Activated CD8-positive, alpha-beta memory T cell treated with anti-CD3 and anti-CD28 coated beads for 1 hour (primary cell): ENCODE measurements around the gene LMOD2.

Experiments
- DNase-seq, 2 donors: peaks; one replicate each; pipeline ENCODE4 v3.0.0-alpha.2; 2020; ENCODE audit warnings: low read depth in 1 of 2; ENCODE audit errors: extremely low read depth in 1 of 2

The LMOD2 gene

DNA sequence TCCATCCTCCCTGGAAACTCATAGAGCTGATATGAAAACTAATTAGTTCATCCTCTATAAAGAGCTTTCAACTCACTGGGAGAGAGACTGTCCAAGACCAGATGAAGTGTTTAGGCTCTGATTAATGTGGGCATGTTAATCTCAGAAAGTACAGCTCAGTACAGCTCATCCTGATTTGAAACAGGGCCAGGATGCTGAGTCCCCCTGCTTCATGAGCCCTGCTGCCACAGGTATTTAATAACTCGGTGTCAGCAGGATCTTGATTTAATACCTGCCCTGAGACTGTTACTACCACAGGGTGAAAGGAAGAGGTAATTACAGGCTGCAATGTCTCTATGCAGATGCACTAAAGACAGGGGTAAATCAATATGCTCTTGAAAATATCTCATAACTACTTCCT is 10.8 kb downstream of the LMOD2 start:
- DNase-seq = no peak

DNA sequence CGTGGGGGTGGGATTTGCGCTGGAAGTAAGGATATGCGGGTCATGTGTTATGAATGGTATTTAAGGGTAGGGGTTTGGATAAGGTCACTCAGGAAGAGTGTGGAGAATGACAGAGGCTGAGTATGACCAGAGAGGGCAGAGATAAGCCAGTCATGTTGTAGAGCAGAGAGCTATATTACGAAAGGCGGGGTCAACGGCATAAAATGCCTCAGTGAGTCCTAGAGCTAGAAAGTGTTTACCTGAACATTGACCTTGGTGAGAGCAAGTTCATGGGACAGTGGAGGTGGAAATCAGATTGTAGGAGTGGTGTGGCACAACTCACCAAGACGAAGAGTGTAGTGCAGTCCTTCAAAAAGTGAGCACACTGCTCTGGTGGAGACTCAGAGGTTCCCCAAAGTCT is 13.8 kb downstream of the LMOD2 start:
- no peak for DNase-seq

DNA sequence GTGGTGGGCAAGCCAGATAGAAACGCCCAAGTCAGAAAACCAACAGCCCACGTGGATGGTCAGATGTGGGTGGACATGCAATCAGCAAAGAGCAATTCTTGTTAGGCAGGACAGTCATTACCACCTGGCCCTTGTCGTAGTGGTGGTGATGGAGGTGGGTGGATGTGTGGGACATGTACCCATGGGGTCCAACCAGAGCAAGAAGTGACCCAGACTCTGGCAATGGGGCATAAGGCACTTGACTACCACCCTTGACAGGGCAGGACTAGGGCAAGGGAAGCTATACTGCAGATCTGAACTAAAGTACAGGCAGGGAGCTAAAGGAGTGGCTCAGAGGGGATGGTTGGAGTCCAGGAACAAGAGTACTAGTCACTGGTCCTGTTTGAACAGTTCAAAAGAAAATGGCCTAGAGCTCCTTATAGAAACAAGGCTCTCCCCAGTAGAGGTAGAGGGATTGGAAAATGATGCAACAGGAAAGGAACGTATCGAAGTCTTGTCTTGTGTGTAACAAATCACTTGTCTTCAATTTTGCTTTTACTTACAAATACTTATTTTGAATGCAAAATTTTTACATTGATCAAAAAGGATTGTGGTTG is 17.6 kb downstream of the LMOD2 start:
- DNase-seq = no peak

GRCh38 chr7:123673752-123674398 is 18.2 kb downstream of the LMOD2 start:
- no peak for DNase-seq

DNA sequence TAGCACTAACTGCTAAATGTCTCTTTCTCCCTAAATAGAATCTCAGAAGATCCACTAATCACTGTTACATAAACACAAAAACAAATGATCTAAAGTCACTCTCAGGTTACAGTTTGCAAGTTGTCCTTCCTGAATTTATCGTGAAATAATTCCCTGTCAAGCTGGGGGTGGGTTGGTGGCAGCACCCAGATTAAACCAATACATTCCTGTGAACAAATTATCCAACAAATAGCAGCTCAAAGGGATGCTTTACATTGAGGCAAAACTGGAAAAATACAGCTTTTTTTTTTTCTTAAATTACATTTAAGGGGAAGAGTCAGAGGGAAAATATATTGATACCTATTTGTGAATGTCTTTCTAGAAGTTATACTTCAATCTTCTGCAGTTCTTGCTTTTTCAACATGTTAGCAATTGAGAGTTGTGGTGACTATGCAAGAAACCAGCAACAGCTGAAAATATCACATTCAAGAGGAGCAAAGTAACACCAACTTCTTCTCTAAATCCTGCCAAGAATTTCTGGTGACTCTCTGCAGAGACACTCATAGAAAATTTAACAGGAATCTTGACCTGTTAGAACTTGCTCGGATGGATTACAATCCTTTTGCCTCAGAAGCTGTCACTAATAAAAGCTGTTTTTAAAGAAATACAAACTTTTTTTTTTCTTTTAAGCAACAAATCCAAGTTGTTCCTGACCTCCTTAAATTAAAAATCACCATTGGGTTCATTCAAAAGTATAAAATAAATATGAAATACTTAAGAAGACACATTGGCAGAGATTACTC is 18.9 kb downstream of the LMOD2 start:
- DNase-seq = no peak

DNA sequence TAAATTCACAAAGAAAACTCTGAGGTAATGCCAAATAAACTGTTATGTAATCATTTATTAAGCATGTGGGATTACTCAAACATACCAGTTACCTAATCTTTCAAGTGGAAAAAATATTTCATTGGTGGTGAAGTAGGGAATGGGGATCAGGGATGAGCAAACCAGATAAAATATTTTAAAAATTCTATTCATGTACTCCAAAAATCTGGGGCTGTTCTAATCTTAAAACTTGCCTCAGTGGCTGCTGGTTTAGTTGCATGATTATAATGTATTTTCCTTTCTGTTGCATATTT is 19.5 kb downstream of the LMOD2 start:
- no peak for DNase-seq

- DNase-seq = no peak
These were observed 21.5 kb downstream of the LMOD2 start for GRCh38 chr7:123677061-123677715.

- no peak for DNase-seq
These were observed 23.9 kb downstream of the LMOD2 start for GRCh38 chr7:123679614-123680013.

- DNase-seq = no peak
These were observed 24.9 kb downstream of the LMOD2 start for GRCh38 chr7:123680580-123680979.

GRCh38 chr7:123681561-123681960 is 25.9 kb downstream of the LMOD2 start:
- no peak for DNase-seq

- no peak for DNase-seq
These were observed 27.0 kb downstream of the LMOD2 start for GRCh38 chr7:123682690-123683089.

DNA sequence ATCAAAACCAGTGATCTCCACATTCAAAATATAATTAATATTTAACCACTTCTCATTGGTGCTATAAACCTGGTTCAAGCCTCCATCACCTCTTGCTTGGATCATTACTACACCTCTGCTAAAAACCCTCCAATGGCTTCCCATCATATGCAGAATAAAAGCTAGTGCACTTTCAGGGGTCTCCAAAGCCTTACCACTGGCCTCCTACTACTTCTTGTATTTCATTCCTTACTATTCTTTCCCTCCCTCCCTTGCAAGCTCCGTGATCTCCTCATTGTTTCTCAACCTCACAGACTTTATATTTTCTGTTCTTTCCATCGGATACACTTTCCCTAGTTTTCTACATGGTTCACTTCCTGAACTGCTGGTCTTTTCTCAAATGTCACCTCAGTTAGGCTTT is 31.5 kb downstream of the LMOD2 start:
- no peak for DNase-seq

GRCh38 chr7:123687727-123688126 is 32.1 kb downstream of the LMOD2 start:
- DNase-seq = no peak

DNA sequence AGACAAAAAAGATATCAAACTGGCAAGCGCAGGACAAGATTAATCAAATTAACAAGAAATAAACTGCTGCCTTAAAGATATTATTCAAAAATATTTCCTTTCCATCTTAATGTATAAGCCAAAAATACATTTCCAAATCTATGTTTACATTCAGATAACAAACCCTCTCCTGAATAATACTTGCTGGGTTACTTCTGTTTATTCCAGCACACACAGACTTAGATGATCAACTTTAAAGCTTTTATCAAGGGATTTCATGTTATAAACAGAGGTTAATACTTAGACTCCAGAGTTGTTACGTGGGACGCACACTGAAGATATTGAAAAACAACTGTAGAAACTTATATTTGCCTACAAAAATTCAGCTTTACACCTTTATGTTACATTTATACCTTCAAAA is 33.6 kb downstream of the LMOD2 start:
- DNase-seq = no peak

GRCh38 chr7:123690550-123690949 is 34.9 kb downstream of the LMOD2 start:
- no peak for DNase-seq

DNA sequence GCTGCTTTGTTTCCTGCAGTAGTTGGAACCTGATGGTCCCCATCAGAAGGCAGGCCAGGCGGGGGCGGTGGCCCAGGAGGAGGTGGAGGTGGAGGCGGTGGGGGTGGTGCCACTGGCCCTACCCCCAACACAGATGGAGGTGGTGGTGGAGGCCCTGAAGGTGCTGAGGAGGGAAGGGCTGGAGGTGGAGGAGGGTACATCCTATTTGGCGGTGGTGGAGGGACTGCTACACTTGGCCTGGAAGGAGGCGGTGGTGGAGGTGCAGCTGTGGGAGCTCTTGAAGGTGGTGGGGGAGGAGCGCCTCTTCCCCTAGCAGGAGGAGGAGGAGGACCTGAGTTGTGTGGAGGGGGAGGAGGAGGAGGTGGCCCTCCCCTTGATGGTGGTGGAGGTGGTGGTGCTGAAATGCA is 36.8 kb downstream of the LMOD2 start:
- DNase-seq = no peak

GRCh38 chr7:123695944-123696677 is 40.4 kb downstream of the LMOD2 start:
- no peak for DNase-seq

DNA sequence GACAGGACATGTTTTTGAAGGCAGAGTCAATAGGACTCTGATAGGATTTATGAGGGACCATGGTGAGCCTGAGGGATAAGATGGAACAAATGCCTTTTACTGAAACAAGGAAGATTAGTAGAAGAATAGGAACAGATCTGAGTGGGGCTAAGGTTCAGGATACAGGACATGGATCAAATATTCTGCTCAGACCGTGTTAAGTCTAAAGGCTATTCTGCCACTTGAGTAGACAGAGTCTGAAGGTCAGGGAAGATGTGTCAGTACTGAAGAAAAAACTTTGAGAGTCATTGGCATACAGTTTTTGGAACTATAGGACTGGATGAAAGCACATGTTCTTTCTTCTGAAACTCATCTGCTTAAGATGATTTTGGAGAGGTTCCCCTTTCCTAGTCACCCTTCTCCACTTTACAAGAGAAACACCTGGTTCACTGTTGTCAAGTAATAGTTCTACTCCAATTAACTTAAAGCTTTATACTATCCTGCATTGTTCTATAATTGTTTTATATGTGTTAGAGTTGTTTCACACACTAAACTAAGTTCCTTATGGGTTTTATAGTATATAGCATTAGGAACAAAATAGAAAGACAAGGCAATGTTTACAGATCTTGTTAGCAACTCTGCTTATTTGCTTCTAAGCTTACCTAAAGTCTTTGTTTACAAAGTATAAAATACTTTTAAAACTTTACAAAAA is 49.7 kb downstream of the LMOD2 start:
- no peak for DNase-seq

GRCh38 chr7:123709525-123709924 is 53.9 kb downstream of the LMOD2 start:
- DNase-seq = no peak

GRCh38 chr7:123710683-123711082 is 55.0 kb downstream of the LMOD2 start:
- DNase-seq = no peak

DNA sequence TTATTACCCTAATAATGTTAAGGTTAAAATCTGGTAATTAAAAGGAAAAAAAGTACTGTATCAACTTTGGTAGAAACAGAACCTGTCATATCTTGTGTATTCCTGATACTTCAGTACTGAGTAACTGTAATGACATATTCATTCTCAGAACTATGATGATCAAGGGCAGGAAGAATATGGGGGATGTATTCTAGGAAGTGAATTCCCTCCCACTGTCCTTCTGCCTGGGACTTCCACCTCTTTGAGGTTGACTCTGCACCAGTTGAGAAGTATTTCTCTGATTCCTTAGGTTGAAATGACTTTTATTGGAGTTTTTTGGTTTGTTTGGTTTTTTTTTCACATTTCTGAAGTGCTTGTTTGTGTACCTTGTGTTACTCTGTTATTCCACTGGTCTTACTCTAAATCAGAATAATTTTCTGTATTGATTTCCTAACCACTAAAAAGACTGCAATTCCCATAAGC is 56.2 kb downstream of the LMOD2 start:
- DNase-seq = no peak
